ENCODE measurements around the gene KDM2B. TPM values are rescaled to one million over a fixed set of nuclear protein-coding genes. Genes with fewer than 3 reads are reported as not detected.
A peak's percentile ranks its signal among the peaks of the same experiment; 100 is the strongest.

KDM2B gene
- total RNA-seq, 4 donors from 2014 or later, result 20.7 to 26.3 (median 23.9) TPM

DNA sequence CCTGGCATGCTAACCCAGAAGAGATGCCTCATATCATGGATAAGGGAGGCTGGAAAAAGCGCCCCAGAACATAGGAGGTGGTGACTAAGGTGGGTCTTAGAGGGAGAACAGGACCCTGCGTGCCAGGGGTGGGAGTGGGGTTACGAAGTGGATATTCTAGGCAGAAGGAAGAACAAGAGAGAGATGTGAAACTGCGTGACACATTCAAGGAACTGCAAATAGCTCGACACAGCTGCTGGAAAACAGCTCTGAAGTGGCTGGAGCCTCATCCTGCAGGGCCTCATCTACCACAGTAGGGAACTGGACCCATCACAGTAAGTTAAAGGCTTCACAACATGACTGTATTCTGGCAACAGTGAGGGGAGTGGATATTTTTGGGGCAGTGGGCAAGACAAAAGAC, 119.8 kb downstream of the KDM2B start:
- WGBS, 2 donors, result 81 to 86% methylated on average over 5 of the region's 5 CpGs
- intact Hi-C loops (cut with DNase I), result no loop called here

DNA sequence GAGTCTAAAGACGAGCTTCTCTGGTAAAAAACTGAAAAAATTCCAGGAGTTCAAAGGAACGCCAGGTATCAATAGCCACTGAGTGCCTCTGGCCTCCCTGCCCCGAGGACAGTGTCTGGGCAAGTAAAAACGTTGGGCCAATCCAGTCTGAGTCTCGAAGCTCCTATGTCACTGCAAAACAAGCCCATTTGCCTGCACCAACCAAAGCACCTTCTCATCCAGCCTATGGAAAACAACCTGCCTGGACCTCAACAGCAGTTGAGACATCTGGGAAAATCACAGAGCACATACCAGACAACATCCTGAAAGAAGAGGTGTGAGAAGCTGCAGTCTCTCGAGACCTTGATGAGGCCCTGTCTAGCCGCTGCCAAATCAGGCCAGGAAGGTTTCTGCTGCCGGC, 124.3 kb downstream of the KDM2B start:
- 70 to 76% methylated on average over 5 to 7 of the region's 8 CpGs for WGBS, 2 donors
- no peaks in the 10 kb centered on the region for H3K9me3 ChIP-seq
- no peak for TF ChIP-seq POLR2A (IDR thresholded peaks at IDR 0.05)
- TF ChIP-seq, protein P1, sequence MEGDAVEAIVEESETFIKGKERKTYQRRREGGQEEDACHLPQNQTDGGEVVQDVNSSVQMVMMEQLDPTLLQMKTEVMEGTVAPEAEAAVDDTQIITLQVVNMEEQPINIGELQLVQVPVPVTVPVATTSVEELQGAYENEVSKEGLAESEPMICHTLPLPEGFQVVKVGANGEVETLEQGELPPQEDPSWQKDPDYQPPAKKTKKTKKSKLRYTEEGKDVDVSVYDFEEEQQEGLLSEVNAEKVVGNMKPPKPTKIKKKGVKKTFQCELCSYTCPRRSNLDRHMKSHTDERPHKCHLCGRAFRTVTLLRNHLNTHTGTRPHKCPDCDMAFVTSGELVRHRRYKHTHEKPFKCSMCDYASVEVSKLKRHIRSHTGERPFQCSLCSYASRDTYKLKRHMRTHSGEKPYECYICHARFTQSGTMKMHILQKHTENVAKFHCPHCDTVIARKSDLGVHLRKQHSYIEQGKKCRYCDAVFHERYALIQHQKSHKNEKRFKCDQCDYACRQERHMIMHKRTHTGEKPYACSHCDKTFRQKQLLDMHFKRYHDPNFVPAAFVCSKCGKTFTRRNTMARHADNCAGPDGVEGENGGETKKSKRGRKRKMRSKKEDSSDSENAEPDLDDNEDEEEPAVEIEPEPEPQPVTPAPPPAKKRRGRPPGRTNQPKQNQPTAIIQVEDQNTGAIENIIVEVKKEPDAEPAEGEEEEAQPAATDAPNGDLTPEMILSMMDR (IDR thresholded peaks at IDR 0.05), result no peak
- H3K27ac ChIP-seq, result no peak overlapping the region
- intact Hi-C loops (cut with DNase I), result no loop called here
- H3K4me3 ChIP-seq, result no peak overlapping the region
- H3K27me3 ChIP-seq, result no peaks in the 10 kb centered on the region
- H3K4me1 ChIP-seq, result peaks cover 10 to 40% (median 18%) of the 10 kb centered on the region in 3 donors
- peaks cover 0 to 9% (median 0%) of the 10 kb centered on the region in 3 donors for H3K36me3 ChIP-seq
- no peak for DNase-seq

More for the DNA sequence above, 119.8 kb downstream of the KDM2B start:
- Histone ChIP-seq H3K27me3 (no peaks in the 10 kb centered on the region), H3K4me1 (peaks cover 0 to 27% (median 8%) of the 10 kb centered on the region in 3 donors), H3K4me3 (no peak overlapping the region), H3K36me3 (no peaks in the 10 kb centered on the region), H3K9me3 (no peaks in the 10 kb centered on the region), H3K27ac (peak overlapping the region in 1 of 4 donors; percentile 3)
- no peak for TF ChIP-seq POLR2A (IDR thresholded peaks at IDR 0.05)
- TF ChIP-seq, protein P1 (IDR thresholded peaks at IDR 0.05), result no peak
- no peak for DNase-seq

DNA sequence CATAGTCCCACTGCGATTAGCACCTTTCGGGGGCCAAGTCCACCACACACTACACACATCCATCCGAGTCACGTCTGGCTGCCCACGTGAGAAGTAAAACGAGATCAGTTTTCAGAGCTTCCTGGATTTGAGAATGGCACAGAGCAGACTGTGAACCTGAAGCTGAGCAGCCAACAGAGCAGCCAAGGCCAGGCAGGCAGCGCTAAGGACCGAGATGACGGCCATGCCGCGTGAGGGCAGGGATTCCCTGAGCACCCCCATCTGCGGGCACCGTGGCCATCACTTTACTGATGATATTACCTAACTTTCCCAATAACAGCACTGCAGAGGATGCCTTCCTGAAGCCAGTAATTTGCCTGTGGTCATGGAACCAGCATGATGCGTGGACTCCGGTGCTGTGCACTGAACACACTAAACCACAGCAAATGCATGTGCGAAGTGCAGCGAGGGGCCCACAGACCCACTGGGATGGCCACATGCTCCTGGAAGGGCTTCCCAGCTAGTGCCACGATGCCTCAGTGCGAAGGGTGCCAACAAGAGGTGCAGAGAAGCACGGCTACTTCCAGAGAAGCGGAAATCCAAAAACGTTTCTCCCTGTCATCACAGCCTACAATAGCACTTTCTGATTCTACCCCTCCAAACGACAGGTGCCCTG, 124.9 kb downstream of the KDM2B start:
- intact Hi-C loops (cut with DNase I), result no loop called here
- TF ChIP-seq, protein P1 (IDR thresholded peaks at IDR 0.05), result no peak
- no peak for TF ChIP-seq POLR2A (IDR thresholded peaks at IDR 0.05)
- Histone ChIP-seq H3K4me1 (peaks cover 13 to 47% (median 20%) of the 10 kb centered on the region in 3 donors), H3K9me3 (no peaks in the 10 kb centered on the region), H3K4me3 (no peak overlapping the region), H3K36me3 (peaks cover 0 to 15% (median 0%) of the 10 kb centered on the region in 3 donors), H3K27me3 (no peaks in the 10 kb centered on the region), H3K27ac (no peak overlapping the region)
- WGBS, 2 donors, result 86% methylated on average over 11 to 20 of the region's 23 CpGs
- DNase-seq, result no peak

GRCh38 chr12:121454921-121455320, 125.9 kb downstream of the KDM2B start:
- H3K27ac ChIP-seq, result no peak overlapping the region
- H3K4me1 ChIP-seq, result peaks cover 13 to 50% (median 20%) of the 10 kb centered on the region in 3 donors
- TF ChIP-seq POLR2A (IDR thresholded peaks at IDR 0.05), result no peak
- TF ChIP-seq, protein P1 (IDR thresholded peaks at IDR 0.05), result no peak
- WGBS, 2 donors, result 83 to 89% methylated on average over 3 to 5 of the region's 6 CpGs
- no peak for DNase-seq
- intact Hi-C loops (cut with DNase I), result no loop called here
- H3K4me3 ChIP-seq, result no peak overlapping the region
- H3K27me3 ChIP-seq, result no peaks in the 10 kb centered on the region
- peaks cover 0 to 22% (median 0%) of the 10 kb centered on the region in 3 donors for H3K36me3 ChIP-seq
- no peaks in the 10 kb centered on the region for H3K9me3 ChIP-seq

DNA sequence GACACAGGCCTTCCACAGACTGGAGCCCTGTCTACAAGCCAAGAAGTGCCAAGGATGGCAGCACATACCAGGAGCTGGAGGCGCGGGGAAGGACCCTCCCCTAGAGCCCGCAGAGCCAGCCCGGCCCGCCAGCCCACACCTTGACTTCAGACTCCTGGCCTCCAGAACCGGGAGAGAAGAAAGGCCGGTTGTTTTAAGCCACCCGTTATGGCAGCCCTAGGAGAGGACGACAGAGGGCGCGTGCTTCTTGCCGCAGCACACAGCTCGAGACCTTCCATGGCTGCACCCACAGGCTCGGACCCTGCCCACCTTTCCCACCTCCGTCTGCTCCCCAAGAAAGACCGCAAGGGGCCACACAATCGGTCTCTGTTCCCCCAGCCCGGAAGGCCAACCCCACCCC, 127.2 kb downstream of the KDM2B start:
- H3K9me3 ChIP-seq, result no peaks in the 10 kb centered on the region
- intact Hi-C loops (cut with DNase I), result no loop called here
- TF ChIP-seq, protein P1 (IDR thresholded peaks at IDR 0.05), result no peak
- TF ChIP-seq POLR2A (IDR thresholded peaks at IDR 0.05), result no peak
- no peaks in the 10 kb centered on the region for H3K27me3 ChIP-seq
- peaks cover 13 to 50% (median 20%) of the 10 kb centered on the region in 3 donors for H3K4me1 ChIP-seq
- no peak overlapping the region for H3K27ac ChIP-seq
- DNase-seq, result no peak
- 87 to 89% methylated on average over 16 to 17 of the region's 18 CpGs for WGBS, 2 donors
- no peak overlapping the region for H3K4me3 ChIP-seq
- H3K36me3 ChIP-seq, result peaks cover 0 to 34% (median 3%) of the 10 kb centered on the region in 3 donors

All from esophagus squamous epithelium (tissue), 5 donors.